Activated CD4-positive, alpha-beta T cell treated with anti-CD3 and anti-CD28 coated beads, Interleukin-2, Interleukin-4, amounts not matched to agents 100 ng/mL and 50 ng/mL, durations not matched to agents 16 hours and 8 hours (primary cell): Measurements from ENCODE around the gene TMOD4.
"Not testable (repeated sequence)": the region's sequence is repeated elsewhere in the genome, so short reads cannot be mapped to it uniquely, and the experiment has no call there.

Source experiments
- DNase-seq: peaks from one replicate; pipeline ENCODE4 v3.0.0-alpha.2; 2020; ENCODE audit warnings: low spot score

Gene TMOD4

GRCh38 chr1:151175863-151176262, at the start of gene TMOD4:
Gene TMOD4, minus strand, starts transcription at chr1:151175981. Its CDS starts 1,106 bp downstream, at chr1:151174875.
- no peak for DNase-seq

GRCh38 chr1:151222130-151222529, 46.3 kb upstream of the TMOD4 start:
- DNase-seq: no peak

- DNase-seq: no peak
Observed at GRCh38 chr1:151221616-151222015, 45.8 kb upstream of the TMOD4 start.

GRCh38 chr1:151213560-151213959, 37.8 kb upstream of the TMOD4 start:
- DNase-seq: no peak

GRCh38 chr1:151211972-151212705, 36.4 kb upstream of the TMOD4 start:
- DNase-seq: peak; percentile 18

GRCh38 chr1:151210830-151211229, 35.0 kb upstream of the TMOD4 start:
- no peak for DNase-seq

GRCh38 chr1:151205381-151205965, 29.7 kb upstream of the TMOD4 start:
- DNase-seq: not testable (repeated sequence)

GRCh38 chr1:151199873-151200581, 24.2 kb upstream of the TMOD4 start:
- peak; percentile 15 for DNase-seq

- DNase-seq: peak; percentile 99
Observed at GRCh38 chr1:151198254-151199127, 22.7 kb upstream of the TMOD4 start, which contains the start of gene PIP5K1A. Gene PIP5K1A, plus strand, starts transcription at chr1:151198552. Its CDS starts 445 bp downstream, at chr1:151198997.

GRCh38 chr1:151197863-151198253, 22.1 kb upstream of the TMOD4 start:
- DNase-seq: peak; percentile 4

GRCh38 chr1:151196292-151196800, 20.6 kb upstream of the TMOD4 start:
- peak; percentile 70 for DNase-seq

- not testable (repeated sequence) for DNase-seq
Observed at GRCh38 chr1:151194894-151195594, 19.3 kb upstream of the TMOD4 start.

- DNase-seq: no peak
Observed at GRCh38 chr1:151193856-151194255, 18.1 kb upstream of the TMOD4 start.

- no peak for DNase-seq
Observed at GRCh38 chr1:151193304-151193703, 17.5 kb upstream of the TMOD4 start.

GRCh38 chr1:151192047-151192446, 16.3 kb upstream of the TMOD4 start:
- DNase-seq: no peak

- DNase-seq: peak; percentile 91
Observed at GRCh38 chr1:151189637-151190445, 14.1 kb upstream of the TMOD4 start, which contains the start of gene VPS72. Gene VPS72, minus strand, starts transcription at chr1:151190197. Its CDS starts 76 bp downstream, at chr1:151190121.

GRCh38 chr1:151188667-151189066, 12.9 kb upstream of the TMOD4 start:
- DNase-seq: not testable (repeated sequence)

- no peak for DNase-seq
Observed at GRCh38 chr1:151187205-151187604, 11.4 kb upstream of the TMOD4 start.

- no peak for DNase-seq
Observed at GRCh38 chr1:151184211-151184610, 8.4 kb upstream of the TMOD4 start.

GRCh38 chr1:151176514-151177045, 799 bp upstream of the TMOD4 start:
- no peak for DNase-seq
